GM19467 (cell line): ENCODE measurements around the gene HIPK4.
"Not testable (repeated sequence)": the region's sequence is repeated elsewhere in the genome, so short reads cannot be mapped to it uniquely, and the experiment has no call there.

Experiments
- ATAC-seq: cut with Tn5 transposase; IDR thresholded peaks from one replicate; pipeline ENCODE4 v1.9.1; 2021; ENCODE audit warnings: mild to moderate bottlenecking, moderate library complexity; ENCODE audit not compliant: unreplicated experiment

The HIPK4 gene

GRCh38 chr19:40393894-40394815, 4.2 kb upstream of the HIPK4 start:
- no peak for ATAC-seq

GRCh38 chr19:40392894-40393517, 3.0 kb upstream of the HIPK4 start:
- ATAC-seq, result no peak

GRCh38 chr19:40392123-40392522, 2.1 kb upstream of the HIPK4 start:
- no peak for ATAC-seq

DNA sequence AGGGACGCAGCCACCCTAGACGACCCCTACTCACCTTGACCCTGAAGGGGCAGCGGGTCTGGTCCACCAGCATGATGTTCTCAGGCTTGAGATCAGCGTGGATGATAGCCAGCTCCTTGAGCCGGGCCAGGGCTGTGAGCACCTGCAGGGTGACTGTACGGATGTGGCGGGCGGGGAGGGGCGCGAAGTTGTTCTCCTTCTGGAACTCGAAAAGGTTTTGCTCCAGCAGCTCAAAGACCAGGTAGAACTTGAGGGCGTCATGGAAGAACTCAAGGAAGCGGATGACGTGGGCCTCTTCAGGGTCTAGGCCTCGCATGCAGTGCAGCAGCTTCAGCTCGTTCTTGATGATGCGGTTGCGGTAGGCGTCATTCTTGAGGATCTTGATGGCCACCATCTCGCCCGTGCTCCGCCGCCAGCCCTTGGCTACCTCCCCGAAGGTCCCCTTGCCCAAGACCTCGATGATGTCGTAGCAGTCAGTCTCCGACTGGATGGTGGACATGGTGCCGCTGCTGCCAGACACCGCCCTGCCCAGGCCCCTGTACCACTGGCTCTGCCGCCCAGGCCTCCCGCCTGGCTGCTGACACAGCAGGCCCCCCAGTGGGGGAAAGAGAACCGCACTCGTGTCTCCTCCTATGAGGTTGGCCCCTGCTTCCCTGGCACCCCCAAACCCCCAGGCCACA, 437 bp downstream of the HIPK4 start:
- no peak for ATAC-seq

GRCh38 chr19:40388481-40388880, 1.5 kb downstream of the HIPK4 start:
- no peak for ATAC-seq

GRCh38 chr19:40387155-40387554, 2.8 kb downstream of the HIPK4 start:
- no peak for ATAC-seq

GRCh38 chr19:40383668-40384248, 6.2 kb downstream of the HIPK4 start:
- ATAC-seq, result no peak

DNA sequence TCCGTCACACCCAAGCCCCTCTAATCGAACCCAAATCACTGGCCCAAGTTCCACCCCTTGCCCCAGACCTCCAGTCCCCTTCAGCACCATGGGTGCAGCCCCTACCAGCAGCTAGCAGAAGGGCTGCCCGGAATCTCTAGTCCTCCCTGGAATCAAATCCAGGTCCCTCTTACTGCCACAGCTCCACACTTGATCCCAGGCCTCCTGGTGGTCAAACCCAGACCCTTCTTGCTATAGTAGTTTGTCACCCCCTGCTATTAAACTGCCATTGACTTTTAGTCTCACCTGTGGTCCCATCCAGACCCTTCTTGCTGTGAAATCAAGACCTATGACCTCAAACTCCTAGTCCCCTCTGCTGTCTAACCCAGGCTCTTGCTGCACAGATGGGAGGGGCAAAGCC, 8.7 kb downstream of the HIPK4 start:
- no peak for ATAC-seq

GRCh38 chr19:40380199-40381037, 9.6 kb downstream of the HIPK4 start:
- no peak for ATAC-seq

DNA sequence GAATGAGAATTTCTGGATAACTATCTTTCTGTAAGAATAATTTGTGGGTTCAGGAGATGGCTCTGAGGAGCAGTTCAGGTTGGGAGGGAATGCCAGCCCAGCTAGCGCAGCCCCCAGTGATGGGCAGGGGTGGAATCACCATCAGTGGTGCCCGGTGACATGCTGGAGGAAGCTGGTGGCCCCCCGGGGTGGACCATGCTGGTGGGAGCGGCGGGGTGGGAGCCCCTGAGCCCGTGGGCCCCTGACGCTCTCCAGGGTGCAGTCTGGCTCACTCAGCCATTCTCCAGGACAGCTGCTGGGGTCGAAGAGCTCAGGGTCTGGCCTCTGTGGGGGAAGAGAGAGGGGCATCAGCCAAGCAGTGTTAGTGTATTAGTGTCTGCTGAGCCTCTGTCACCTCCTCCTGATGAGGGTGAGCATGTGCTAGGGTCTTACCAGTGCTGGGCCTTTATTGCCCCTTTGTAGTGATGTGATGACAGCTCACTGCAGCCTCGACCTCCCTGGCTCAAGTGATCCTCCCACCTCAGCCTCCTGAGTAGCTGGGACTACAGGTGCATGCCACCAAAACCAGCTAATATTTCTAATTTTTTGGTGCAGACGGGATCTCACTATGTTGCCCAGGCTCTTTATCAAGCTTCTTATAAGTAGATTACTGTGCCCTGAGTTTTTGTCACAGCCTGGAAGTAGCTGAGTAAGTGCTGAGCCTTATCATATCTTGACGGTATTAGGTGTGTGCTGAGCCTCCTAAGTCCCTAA, 10.4 kb downstream of the HIPK4 start:
- no peak for ATAC-seq

- ATAC-seq, result no peak
Observed at GRCh38 chr19:40378509-40378908, 11.5 kb downstream of the HIPK4 start.

DNA sequence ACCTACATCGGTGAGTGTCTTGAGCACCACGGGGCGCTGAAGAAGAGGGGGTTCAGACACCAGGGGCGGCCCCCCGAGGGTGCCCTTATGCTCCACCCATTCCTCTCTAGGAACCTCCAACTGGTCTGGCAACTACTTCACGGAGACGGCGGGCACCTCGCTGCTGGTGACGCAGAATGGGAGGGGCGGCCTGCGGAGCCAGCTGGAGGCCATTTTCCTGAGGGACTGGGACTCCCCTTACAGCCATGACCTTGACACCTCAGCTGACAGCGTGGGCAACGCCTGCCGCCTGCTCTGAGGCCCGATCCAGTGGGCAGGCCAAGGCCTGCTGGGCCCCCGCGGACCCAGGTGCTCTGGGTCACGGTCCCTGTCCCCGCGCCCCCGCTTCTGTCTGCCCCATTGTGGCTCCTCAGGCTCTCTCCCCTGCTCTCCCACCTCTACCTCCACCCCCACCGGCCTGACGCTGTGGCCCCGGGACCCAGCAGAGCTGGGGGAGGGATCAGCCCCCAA, 12.1 kb downstream of the HIPK4 start:
- ATAC-seq, result no peak

GRCh38 chr19:40376286-40376862, 13.6 kb downstream of the HIPK4 start:
- no peak for ATAC-seq

- ATAC-seq, result no peak
Observed at GRCh38 chr19:40374084-40374483, 15.9 kb downstream of the HIPK4 start.

GRCh38 chr19:40371802-40372122, 18.2 kb downstream of the HIPK4 start:
- ATAC-seq, result no peak

GRCh38 chr19:40370997-40371801, 18.8 kb downstream of the HIPK4 start:
- ATAC-seq, result no peak

GRCh38 chr19:40370253-40370652, 19.7 kb downstream of the HIPK4 start:
- ATAC-seq, result not testable (repeated sequence)

GRCh38 chr19:40369797-40370196, 20.2 kb downstream of the HIPK4 start:
- ATAC-seq, result no peak
